Mucosa of rectum (tissue), 2 donors: ENCODE measurements around the gene BBLN.

Experiments used
- H3K27ac ChIP-seq, 2 donors: one replicate each; pipeline ENCODE4 v1.7.0; 2013; ENCODE audit warnings: inconsistent platforms in 2 of 2, low read depth in 2 of 2, low read length in 2 of 2
- H3K27me3 ChIP-seq, 2 donors: one replicate each; pipeline ENCODE4 v1.7.0; 2013; ENCODE audit warnings: low read length in 2 of 2; ENCODE audit not compliant: control insufficient read depth in 2 of 2, insufficient read depth in 2 of 2
- H3K36me3 ChIP-seq, 2 donors: one replicate each; pipeline ENCODE4 v1.7.0; 2013; ENCODE audit warnings: low read length in 2 of 2; ENCODE audit not compliant: control insufficient read depth in 2 of 2, insufficient read depth in 2 of 2
- H3K4me1 ChIP-seq, 2 donors: one replicate each; pipeline ENCODE4 v1.7.0; 2013; ENCODE audit warnings: low read length in 2 of 2, mild to moderate bottlenecking in 1 of 2; ENCODE audit not compliant: control insufficient read depth in 2 of 2, insufficient read depth in 2 of 2
- H3K4me3 ChIP-seq, 2 donors: one replicate each; pipeline ENCODE4 v1.7.0; 2013; ENCODE audit warnings: low read length in 2 of 2
- H3K9ac ChIP-seq, 2 donors: one replicate each; pipeline ENCODE4 v1.7.0; 2013; ENCODE audit warnings: low read length in 2 of 2, low read depth in 1 of 2, mild to moderate bottlenecking in 1 of 2
- H3K9me3 ChIP-seq, 2 donors: one replicate each; pipeline ENCODE4 v1.7.0; 2013; ENCODE audit warnings: low read length in 2 of 2; ENCODE audit not compliant: control insufficient read depth in 2 of 2
- donor health status: healthy.
- donor health status: Normal muscosa, but diverticular disease.

BBLN gene

DNA sequence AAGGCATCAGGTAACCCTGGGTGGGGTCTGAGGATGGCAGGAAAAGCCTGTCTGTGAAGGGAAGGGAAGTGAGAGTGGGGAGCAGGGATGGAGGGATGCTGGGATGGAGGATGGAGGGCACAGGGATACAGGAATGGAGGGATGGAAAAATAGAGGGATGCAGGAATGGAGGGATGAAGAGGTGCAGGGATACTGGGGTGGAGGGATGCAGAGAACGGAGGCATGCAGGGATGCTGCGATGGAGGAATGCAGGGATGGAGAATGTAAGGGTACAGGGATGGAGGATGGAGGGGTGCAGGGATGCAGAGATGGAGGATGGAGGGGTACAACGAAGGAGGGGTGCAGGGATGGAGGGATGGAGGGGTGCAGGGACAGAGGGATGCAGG is 41.6 kb upstream of the BBLN start:
- no peaks in the 10 kb centered on the region for H3K27me3 ChIP-seq
- H3K4me1 ChIP-seq, result peaks cover 26 to 40% of the 10 kb centered on the region in 2 donors
- no peaks in the 10 kb centered on the region for H3K9me3 ChIP-seq
- peaks cover 19 to 32% of the 10 kb centered on the region in 2 donors for H3K36me3 ChIP-seq
- no peak overlapping the region for H3K9ac ChIP-seq
- H3K4me3 ChIP-seq, result no peak overlapping the region
- H3K27ac ChIP-seq, result no peak overlapping the region

DNA sequence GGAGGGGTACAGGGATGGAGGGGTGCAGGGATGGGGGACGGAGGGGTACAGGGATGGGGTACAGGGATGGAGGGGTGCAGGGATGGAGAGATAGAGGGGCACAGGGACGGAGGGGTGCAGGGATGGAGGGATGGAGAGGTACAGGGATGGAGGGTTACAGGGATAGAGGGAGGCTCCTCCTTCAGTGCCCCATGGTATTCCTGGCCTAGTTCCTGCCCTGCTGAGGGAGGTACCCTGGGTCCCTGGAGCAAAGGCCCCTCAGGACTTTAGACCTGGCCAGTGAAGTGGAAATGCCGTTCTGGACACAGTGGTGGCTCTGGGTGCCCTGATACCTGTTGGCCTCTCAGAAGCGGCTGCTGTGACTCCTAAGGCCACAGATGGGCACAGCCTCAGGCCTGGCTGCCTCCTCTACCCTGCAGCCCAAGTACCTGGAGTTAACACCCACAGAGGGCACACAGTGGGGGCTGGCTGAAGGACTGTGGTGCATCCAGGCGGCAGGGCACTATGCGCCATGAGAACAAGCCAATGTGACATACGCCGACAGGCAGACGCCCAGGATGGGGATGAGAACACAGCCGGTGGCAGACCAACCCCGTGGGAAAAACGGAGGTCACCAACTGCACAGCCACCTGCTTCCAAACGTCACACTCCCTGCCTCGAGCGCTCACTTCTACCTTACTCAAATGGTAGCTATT is 40.9 kb upstream of the BBLN start:
- no peak overlapping the region for H3K4me3 ChIP-seq
- no peak overlapping the region for H3K27ac ChIP-seq
- peaks cover 26 to 37% of the 10 kb centered on the region in 2 donors for H3K4me1 ChIP-seq
- H3K9me3 ChIP-seq, result no peaks in the 10 kb centered on the region
- H3K36me3 ChIP-seq, result peaks cover 24 to 33% of the 10 kb centered on the region in 2 donors
- H3K27me3 ChIP-seq, result no peaks in the 10 kb centered on the region
- H3K9ac ChIP-seq, result no peak overlapping the region

- peaks cover 31% of the 10 kb centered on the region in 2 donors for H3K4me1 ChIP-seq
- no peak overlapping the region for H3K9ac ChIP-seq
- peaks cover 31 to 38% of the 10 kb centered on the region in 2 donors for H3K36me3 ChIP-seq
- no peaks in the 10 kb centered on the region for H3K27me3 ChIP-seq
- H3K27ac ChIP-seq, result no peak overlapping the region
- H3K4me3 ChIP-seq, result no peak overlapping the region
- no peaks in the 10 kb centered on the region for H3K9me3 ChIP-seq
These were observed 39.9 kb upstream of the BBLN start for GRCh38 chr9:128120061-128120740.

DNA sequence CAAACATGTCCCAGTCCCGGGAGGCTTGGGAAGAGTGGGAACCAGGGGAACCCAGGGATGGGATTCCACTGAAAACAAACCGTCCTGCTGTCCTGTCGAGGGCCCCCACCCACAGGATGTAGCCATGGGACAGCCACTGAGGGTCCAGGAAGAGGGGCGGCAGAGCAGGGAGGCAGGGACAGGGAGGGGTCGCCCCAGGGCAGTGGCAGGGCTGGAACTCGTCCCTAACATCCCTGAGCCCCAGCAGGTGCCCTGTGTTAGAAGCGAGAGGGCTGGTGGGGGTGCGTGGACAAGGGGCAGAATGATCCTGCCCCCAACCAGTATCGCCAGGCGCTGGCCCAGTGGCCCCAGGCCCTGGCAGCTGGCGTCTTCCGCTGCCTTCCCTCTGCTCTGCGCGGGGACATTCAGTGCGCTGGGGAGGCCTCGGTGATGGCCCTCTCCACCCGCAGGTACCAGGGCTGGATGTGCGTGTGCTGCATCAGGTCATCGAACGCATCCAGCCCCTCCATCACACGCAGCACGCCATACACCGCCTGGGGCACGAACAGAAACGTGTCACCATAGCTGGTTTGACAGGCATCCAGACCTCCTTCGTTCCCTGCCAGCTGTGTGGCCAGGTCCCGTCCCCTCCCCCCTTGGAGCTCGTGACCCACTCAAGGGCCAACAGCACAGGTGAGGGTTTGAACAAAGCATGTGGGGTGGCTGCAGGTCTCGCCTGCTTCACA is 39.2 kb upstream of the BBLN start:
- Histone ChIP-seq H3K9me3 (no peaks in the 10 kb centered on the region), H3K4me3 (no peak overlapping the region), H3K9ac (no peak overlapping the region), H3K36me3 (peaks cover 31 to 38% of the 10 kb centered on the region in 2 donors), H3K4me1 (peaks cover 29 to 32% of the 10 kb centered on the region in 2 donors), H3K27me3 (no peaks in the 10 kb centered on the region), H3K27ac (no peak overlapping the region)

DNA sequence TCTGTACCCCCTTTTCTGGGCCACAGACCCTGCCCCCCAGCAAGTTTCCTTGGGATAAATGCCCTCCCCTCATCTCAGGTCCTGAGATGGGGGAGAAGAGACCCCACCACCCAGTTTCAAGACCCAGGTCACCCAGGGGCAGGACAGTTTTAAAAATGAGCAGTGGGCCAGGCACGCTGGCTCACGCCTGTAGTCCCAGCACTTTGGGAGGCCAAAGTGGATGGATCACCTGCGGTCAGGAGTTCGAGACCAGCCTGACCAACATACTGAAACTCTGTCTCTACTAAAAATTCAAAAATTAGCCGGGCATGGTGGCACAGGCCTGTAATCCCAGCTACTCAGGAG is 38.6 kb upstream of the BBLN start:
- no peaks in the 10 kb centered on the region for H3K27me3 ChIP-seq

DNA sequence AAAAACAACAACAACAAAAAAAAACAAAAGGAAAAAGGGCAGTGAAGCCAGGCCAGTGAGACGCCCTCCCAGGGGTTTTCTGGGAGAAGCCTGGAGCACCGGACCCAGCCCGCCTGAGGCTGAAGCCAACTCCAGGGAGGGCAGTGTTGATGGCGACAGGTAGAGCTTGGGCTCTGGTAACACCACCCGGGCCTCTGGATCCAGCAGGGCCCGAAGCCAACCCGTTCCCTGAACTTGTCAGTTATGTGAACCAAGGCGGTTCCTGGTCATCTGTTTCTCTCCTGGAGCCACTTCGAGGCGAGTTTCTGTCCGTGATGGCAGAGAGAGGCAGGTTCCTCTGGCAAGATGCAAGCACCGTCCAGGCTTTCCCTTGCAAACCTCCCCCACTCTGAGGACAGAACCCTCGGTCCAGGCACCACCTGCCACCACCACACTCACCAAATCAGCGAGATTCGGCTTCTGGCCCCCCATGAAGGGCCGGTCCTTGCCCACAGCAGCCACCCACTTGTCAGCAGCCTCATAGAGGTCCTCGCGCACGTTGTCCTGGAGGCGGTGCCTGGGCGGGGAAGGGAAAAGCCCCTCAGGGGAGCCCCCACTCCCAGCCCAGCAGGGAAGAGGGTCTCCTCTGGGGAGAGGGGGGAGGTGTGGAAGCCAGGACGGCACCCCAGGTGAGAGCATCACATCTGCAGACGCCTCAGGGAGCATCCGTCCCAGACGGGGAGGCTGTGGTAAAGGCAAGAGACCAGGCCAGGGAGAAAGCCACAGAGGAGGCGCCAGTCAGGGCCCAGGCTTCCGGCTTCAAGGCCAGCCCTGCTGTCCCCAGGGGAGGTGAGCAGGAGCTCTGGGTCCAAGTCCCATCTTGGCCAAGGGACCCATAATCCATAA is 37.9 kb upstream of the BBLN start:
- no peaks in the 10 kb centered on the region for H3K27me3 ChIP-seq
- peaks cover 31 to 38% of the 10 kb centered on the region in 2 donors for H3K36me3 ChIP-seq
- no peaks in the 10 kb centered on the region for H3K9me3 ChIP-seq
- no peak overlapping the region for H3K27ac ChIP-seq
- H3K9ac ChIP-seq, result no peak overlapping the region
- H3K4me3 ChIP-seq, result no peak overlapping the region
- H3K4me1 ChIP-seq, result peaks cover 24 to 26% of the 10 kb centered on the region in 2 donors

More for the DNA sequence above, 38.6 kb upstream of the BBLN start:
- Histone ChIP-seq H3K27ac (no peak overlapping the region), H3K4me1 (peaks cover 29 to 33% of the 10 kb centered on the region in 2 donors), H3K36me3 (peaks cover 31 to 38% of the 10 kb centered on the region in 2 donors), H3K4me3 (no peak overlapping the region), H3K9ac (no peak overlapping the region), H3K9me3 (no peaks in the 10 kb centered on the region)

DNA sequence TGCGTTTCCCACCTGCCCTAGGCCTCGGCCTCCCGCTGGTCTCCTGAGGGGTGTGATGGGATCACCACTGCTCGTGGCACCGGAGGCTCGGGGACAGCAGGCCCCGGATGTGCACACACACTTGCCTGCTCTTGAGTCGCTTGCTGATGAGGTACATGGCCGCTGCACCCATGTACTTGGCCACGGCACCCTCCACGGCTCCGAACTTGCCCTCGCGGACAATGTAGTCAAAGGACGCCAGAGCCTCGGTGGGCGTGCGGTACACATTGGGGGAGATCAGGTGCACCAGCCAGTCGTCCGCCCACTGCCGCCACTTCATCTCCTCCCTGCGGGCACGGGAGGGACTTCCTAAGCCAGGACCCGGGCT is 37.3 kb upstream of the BBLN start:
- Histone ChIP-seq H3K9me3 (no peaks in the 10 kb centered on the region), H3K36me3 (peaks cover 31 to 38% of the 10 kb centered on the region in 2 donors), H3K27me3 (no peaks in the 10 kb centered on the region), H3K27ac (no peak overlapping the region), H3K4me1 (peaks cover 19 to 21% of the 10 kb centered on the region in 2 donors), H3K9ac (no peak overlapping the region), H3K4me3 (no peak overlapping the region)

- Histone ChIP-seq H3K27me3 (no peaks in the 10 kb centered on the region), H3K36me3 (peaks cover 31 to 38% of the 10 kb centered on the region in 2 donors), H3K9ac (no peak overlapping the region), H3K4me1 (peaks cover 16 to 18% of the 10 kb centered on the region in 2 donors), H3K4me3 (no peak overlapping the region), H3K27ac (no peak overlapping the region), H3K9me3 (no peaks in the 10 kb centered on the region)
These were observed 36.5 kb upstream of the BBLN start for GRCh38 chr9:128123451-128124080.

DNA sequence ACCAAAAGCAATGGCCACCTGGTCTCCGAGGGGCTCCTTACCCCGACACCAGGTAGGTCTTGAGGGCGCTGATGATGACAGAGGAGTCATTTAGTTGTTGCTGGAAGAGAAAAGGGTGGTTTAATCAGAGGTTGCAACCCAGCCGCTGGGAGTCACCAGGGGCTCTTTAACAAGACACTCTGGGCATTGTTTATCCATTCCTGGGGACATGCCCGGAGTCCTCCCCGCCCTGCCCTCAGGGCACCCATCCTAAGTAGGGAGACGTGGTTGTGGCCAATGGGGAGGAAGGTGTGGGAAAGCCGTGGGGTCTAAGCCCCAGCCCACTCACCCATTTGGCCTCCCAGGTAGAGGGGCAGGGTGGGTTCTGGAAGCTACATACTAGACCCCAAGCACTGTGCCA is 35.6 kb upstream of the BBLN start:
- H3K27me3 ChIP-seq, result no peaks in the 10 kb centered on the region
- H3K4me3 ChIP-seq, result no peak overlapping the region
- no peak overlapping the region for H3K9ac ChIP-seq
- no peaks in the 10 kb centered on the region for H3K9me3 ChIP-seq
- H3K36me3 ChIP-seq, result peaks cover 31 to 38% of the 10 kb centered on the region in 2 donors
- H3K27ac ChIP-seq, result no peak overlapping the region
- peaks cover 25% of the 10 kb centered on the region in 2 donors for H3K4me1 ChIP-seq
